ENCODE results near the gene KLRK1.
"Not testable (repeated sequence)": the region's sequence is repeated elsewhere in the genome, so short reads cannot be mapped to it uniquely, and the experiment has no call there.

- not testable (repeated sequence) for TF ChIP-seq CTCF, POLR2A, EP300 (IDR thresholded peaks at IDR 0.05)
Observed at GRCh38 chr12:10338470-10338869, 51.4 kb downstream of the KLRK1 start.
